ENCODE results near the gene HOXB13. TPM values are rescaled to one million over a fixed set of nuclear protein-coding genes. Genes with fewer than 3 reads are reported as not detected.

Gene HOXB13
- polyA plus RNA-seq, 1 donor from 2014 or later: not detected

DNA sequence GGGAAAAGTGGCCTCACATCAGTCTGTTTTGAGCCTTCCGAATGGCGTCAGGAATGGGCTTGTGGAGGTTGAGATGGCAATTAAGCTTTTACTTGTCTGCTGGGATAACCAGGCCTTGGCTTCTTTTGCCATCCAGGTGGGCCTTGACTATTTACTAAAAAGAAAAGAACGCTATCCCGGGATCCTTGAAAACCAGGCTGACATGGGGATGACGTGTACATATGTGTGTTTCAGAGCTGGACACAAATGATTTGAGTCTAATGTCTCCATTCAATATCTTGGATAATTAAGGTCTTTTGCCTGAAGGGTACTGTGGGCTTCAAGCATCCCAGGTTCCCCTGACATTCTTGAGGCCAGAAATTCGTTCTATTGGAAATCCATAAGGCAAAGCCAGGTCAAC lies 32.6 kb upstream of the HOXB13 start:
- Histone ChIP-seq H3K4me3 (ENCODE audit: low read length) (no peak overlapping the region), H4K20me1 (ENCODE audit: insufficient read depth) (no peaks in the 10 kb centered on the region), H3K27me3 (ENCODE audit: insufficient read depth, low read depth, low read length) (peaks cover 74% of the 10 kb centered on the region), H3K36me3 (ENCODE audit: insufficient read depth, low read length) (no peaks in the 10 kb centered on the region), H2AFZ (ENCODE audit: low read depth, low read length) (no peak overlapping the region), H3K9me2 (ENCODE audit: insufficient read depth, low read length) (no peaks in the 10 kb centered on the region), H3K4me2 (ENCODE audit: low read length) (no peak overlapping the region), H3K9ac (ENCODE audit: low read length) (no peak overlapping the region), H3F3A (ENCODE audit: insufficient read depth, low read length, poor library complexity, severe bottlenecking) (no peaks in the 10 kb centered on the region), H3K79me2 (replicated peaks; ENCODE audit: insufficient read depth, low read length) (no peaks in the 10 kb centered on the region), H3K9me3 (ENCODE audit: low read length) (no peaks in the 10 kb centered on the region), H3K27ac (ENCODE audit: low read length) (no peak overlapping the region)
- TF ChIP-seq TAF1 (IDR thresholded peaks at IDR 0.05; ENCODE audit: low read depth) (no peak), POLR2AphosphoS5 (IDR thresholded peaks at IDR 0.05) (no peak), EP300 (conservative IDR thresholded peaks at IDR 0.05; ENCODE audit: poor library complexity, severe bottlenecking) (no peak), EZH2 (IDR thresholded peaks at IDR 0.05; ENCODE audit: borderline replicate concordance, insufficient read depth, low read length, poor library complexity, severe bottlenecking) (no peak), RAD21 (conservative IDR thresholded peaks at IDR 0.05) (no peak), SMC3 (conservative IDR thresholded peaks at IDR 0.05; ENCODE audit: poor library complexity) (no peak), MXI1 (conservative IDR thresholded peaks at IDR 0.05; ENCODE audit: poor library complexity, severe bottlenecking) (no peak)
- TF ChIP-seq, protein P1, sequence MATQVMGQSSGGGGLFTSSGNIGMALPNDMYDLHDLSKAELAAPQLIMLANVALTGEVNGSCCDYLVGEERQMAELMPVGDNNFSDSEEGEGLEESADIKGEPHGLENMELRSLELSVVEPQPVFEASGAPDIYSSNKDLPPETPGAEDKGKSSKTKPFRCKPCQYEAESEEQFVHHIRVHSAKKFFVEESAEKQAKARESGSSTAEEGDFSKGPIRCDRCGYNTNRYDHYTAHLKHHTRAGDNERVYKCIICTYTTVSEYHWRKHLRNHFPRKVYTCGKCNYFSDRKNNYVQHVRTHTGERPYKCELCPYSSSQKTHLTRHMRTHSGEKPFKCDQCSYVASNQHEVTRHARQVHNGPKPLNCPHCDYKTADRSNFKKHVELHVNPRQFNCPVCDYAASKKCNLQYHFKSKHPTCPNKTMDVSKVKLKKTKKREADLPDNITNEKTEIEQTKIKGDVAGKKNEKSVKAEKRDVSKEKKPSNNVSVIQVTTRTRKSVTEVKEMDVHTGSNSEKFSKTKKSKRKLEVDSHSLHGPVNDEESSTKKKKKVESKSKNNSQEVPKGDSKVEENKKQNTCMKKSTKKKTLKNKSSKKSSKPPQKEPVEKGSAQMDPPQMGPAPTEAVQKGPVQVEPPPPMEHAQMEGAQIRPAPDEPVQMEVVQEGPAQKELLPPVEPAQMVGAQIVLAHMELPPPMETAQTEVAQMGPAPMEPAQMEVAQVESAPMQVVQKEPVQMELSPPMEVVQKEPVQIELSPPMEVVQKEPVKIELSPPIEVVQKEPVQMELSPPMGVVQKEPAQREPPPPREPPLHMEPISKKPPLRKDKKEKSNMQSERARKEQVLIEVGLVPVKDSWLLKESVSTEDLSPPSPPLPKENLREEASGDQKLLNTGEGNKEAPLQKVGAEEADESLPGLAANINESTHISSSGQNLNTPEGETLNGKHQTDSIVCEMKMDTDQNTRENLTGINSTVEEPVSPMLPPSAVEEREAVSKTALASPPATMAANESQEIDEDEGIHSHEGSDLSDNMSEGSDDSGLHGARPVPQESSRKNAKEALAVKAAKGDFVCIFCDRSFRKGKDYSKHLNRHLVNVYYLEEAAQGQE (IDR thresholded peaks at IDR 0.05; ENCODE audit: borderline replicate concordance): no peak
- TF ChIP-seq, protein P2, sequence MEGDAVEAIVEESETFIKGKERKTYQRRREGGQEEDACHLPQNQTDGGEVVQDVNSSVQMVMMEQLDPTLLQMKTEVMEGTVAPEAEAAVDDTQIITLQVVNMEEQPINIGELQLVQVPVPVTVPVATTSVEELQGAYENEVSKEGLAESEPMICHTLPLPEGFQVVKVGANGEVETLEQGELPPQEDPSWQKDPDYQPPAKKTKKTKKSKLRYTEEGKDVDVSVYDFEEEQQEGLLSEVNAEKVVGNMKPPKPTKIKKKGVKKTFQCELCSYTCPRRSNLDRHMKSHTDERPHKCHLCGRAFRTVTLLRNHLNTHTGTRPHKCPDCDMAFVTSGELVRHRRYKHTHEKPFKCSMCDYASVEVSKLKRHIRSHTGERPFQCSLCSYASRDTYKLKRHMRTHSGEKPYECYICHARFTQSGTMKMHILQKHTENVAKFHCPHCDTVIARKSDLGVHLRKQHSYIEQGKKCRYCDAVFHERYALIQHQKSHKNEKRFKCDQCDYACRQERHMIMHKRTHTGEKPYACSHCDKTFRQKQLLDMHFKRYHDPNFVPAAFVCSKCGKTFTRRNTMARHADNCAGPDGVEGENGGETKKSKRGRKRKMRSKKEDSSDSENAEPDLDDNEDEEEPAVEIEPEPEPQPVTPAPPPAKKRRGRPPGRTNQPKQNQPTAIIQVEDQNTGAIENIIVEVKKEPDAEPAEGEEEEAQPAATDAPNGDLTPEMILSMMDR (IDR thresholded peaks at IDR 0.05; ENCODE audit: poor library complexity, severe bottlenecking): no peak

DNA sequence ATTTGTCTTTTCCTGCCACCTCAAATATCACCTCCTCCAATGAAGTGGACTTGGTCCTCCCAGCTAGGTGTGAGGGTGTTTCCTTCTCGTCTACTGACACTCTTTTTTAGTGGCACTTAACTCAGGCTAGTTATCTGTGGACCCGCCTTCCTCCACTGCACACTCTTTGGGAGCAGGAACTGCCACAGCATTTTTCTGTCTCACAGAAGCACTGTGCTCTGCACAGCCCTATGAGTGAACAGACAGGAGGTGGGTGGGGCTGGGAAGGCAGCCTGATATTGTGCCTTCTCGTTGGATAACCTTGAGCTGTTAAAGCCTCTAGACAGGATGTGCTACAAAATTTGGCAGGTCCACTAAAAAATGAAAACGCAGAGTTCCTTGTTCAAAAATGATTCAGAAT lies 31.9 kb upstream of the HOXB13 start:
- H3F3A ChIP-seq (ENCODE audit: insufficient read depth, low read length, poor library complexity, severe bottlenecking): no peaks in the 10 kb centered on the region
- H3K36me3 ChIP-seq (ENCODE audit: insufficient read depth, low read length): no peaks in the 10 kb centered on the region
- H2AFZ ChIP-seq (ENCODE audit: low read depth, low read length): no peak overlapping the region
- H3K9me3 ChIP-seq (ENCODE audit: low read length): no peaks in the 10 kb centered on the region
- no peaks in the 10 kb centered on the region for H4K20me1 ChIP-seq (ENCODE audit: insufficient read depth)
- no peaks in the 10 kb centered on the region for H3K79me2 ChIP-seq (replicated peaks; ENCODE audit: insufficient read depth, low read length)
- TF ChIP-seq EZH2 (IDR thresholded peaks at IDR 0.05; ENCODE audit: borderline replicate concordance, insufficient read depth, low read length, poor library complexity, severe bottlenecking) (no peak), EP300 (conservative IDR thresholded peaks at IDR 0.05; ENCODE audit: poor library complexity, severe bottlenecking) (no peak), RAD21 (conservative IDR thresholded peaks at IDR 0.05) (no peak), MXI1 (conservative IDR thresholded peaks at IDR 0.05; ENCODE audit: poor library complexity, severe bottlenecking) (no peak), SMC3 (conservative IDR thresholded peaks at IDR 0.05; ENCODE audit: poor library complexity) (no peak), POLR2AphosphoS5 (IDR thresholded peaks at IDR 0.05) (no peak), TAF1 (IDR thresholded peaks at IDR 0.05; ENCODE audit: low read depth) (no peak)
- TF ChIP-seq, protein P2 (IDR thresholded peaks at IDR 0.05; ENCODE audit: poor library complexity, severe bottlenecking): no peak
- TF ChIP-seq, protein P1 (IDR thresholded peaks at IDR 0.05; ENCODE audit: borderline replicate concordance): no peak
- H3K27ac ChIP-seq (ENCODE audit: low read length): no peak overlapping the region
- H3K9ac ChIP-seq (ENCODE audit: low read length): no peak overlapping the region
- H3K9me2 ChIP-seq (ENCODE audit: insufficient read depth, low read length): no peaks in the 10 kb centered on the region
- no peak overlapping the region for H3K4me3 ChIP-seq (ENCODE audit: low read length)
- H3K27me3 ChIP-seq (ENCODE audit: insufficient read depth, low read depth, low read length): peaks cover 75% of the 10 kb centered on the region
- H3K4me2 ChIP-seq (ENCODE audit: low read length): no peak overlapping the region

Data from neural cell (in vitro differentiated cells).